Epidermal melanocyte (primary cell): ENCODE results near the gene TOMM22.

Experiments
- DNase-seq: peaks from one replicate; pipeline ENCODE4 v3.0.0; 2011; ENCODE audit warnings: low spot score; ENCODE audit not compliant: insufficient read length

TOMM22 gene

GRCh38 chr22:38733724-38734381 lies 52.1 kb downstream of the TOMM22 start:
- DNase-seq = no peak

GRCh38 chr22:38734421-38735100 lies 52.8 kb downstream of the TOMM22 start:
- DNase-seq = no peak
